Fibroblast of the aortic adventitia (primary cell): ENCODE results near the gene CYTH4. TPM values are rescaled to one million over a fixed set of nuclear protein-coding genes. Genes with fewer than 3 reads are reported as not detected.
A peak's percentile ranks its signal among the peaks of the same experiment; 100 is the strongest.
"Not testable (repeated sequence)": the region's sequence is repeated elsewhere in the genome, so short reads cannot be mapped to it uniquely, and the experiment has no call there.

Source experiments
- DNase-seq: peaks from one replicate; pipeline ENCODE4 v3.0.0-alpha.2; 2010; ENCODE audit warnings: low read depth
- H3K4me3 ChIP-seq: 2 replicates; pipeline ENCODE4 v1.5.1; 2011; ENCODE audit warnings: low read depth, mild to moderate bottlenecking, control low read depth, low read length, moderate library complexity
- CTCF ChIP-seq: IDR thresholded peaks from 2 replicates; pipeline ENCODE4 v1.5.1; 2011; ENCODE audit warnings: mild to moderate bottlenecking, low read length, control low read depth, inconsistent platforms; ENCODE audit not compliant: insufficient read depth
- total RNA-seq: library from RNA; depleted of rRNA; stranded (reverse); fragments of >200 nt; gene quantifications from 2 replicates; pipeline ENCODE4 v1.2.3, GENCODE V29; 2012; ENCODE audit warnings: low replicate concordance

Gene CYTH4
- total RNA-seq, 1 donor: 0.72 TPM

- DNase-seq: peak; percentile 58
- H3K4me3 ChIP-seq: peak within 1 kb of the TSS; percentile 66
- no peak for TF ChIP-seq CTCF
These were observed 38.0 kb upstream of the CYTH4 start, which contains the start of gene RAC2 for GRCh38 chr22:37244114-37244921. RAC2 (minus strand) TSS chr22:37244269; CDS start chr22:37244148, 121 bp downstream.

- DNase-seq: no peak
- no peak for TF ChIP-seq CTCF
These were observed 37.2 kb upstream of the CYTH4 start for GRCh38 chr22:37244922-37245722.

GRCh38 chr22:37245740-37246139, 36.6 kb upstream of the CYTH4 start:
- H3K4me3 ChIP-seq: no peak overlapping the region
- no peak for DNase-seq
- no peak for TF ChIP-seq CTCF

More at GRCh38 chr22:37244922-37245722, 37.2 kb upstream of the CYTH4 start:
- H3K4me3 ChIP-seq: no peak overlapping the region

- TF ChIP-seq CTCF: no peak
- no peak overlapping the region for H3K4me3 ChIP-seq
- no peak for DNase-seq
These were observed 34.1 kb upstream of the CYTH4 start for GRCh38 chr22:37248251-37248650.

GRCh38 chr22:37249986-37250385, 32.3 kb upstream of the CYTH4 start:
- no peak for DNase-seq
- no peak for TF ChIP-seq CTCF

GRCh38 chr22:37251836-37252235, 30.5 kb upstream of the CYTH4 start:
- H3K4me3 ChIP-seq, DNase-seq: not testable (repeated sequence)

More at GRCh38 chr22:37249986-37250385, 32.3 kb upstream of the CYTH4 start:
- no peak overlapping the region for H3K4me3 ChIP-seq

- no peak overlapping the region for H3K4me3 ChIP-seq
- no peak for TF ChIP-seq CTCF
- DNase-seq: no peak
These were observed 29.1 kb upstream of the CYTH4 start for GRCh38 chr22:37253126-37253660.
